H4 (cell line): Measurements from ENCODE around the gene TP53TG3C. TPM values are rescaled to one million over a fixed set of nuclear protein-coding genes. Genes with fewer than 3 reads are reported as not detected.
"Not testable (repeated sequence)": the region's sequence is repeated elsewhere in the genome, so short reads cannot be mapped to it uniquely, and the experiment has no call there.

Source experiments
- DNase-seq: peaks from one replicate; pipeline ENCODE4 v3.0.0-alpha.2; 2015; ENCODE audit warnings: low spot score
- total RNA-seq: library from RNA; depleted of rRNA; stranded (reverse); fragments of >200 nt; shearing (Covaris generic); gene quantifications from 2 replicates; pipeline ENCODE4 v1.2.3, GENCODE V29; 2014; rRNA removed

TP53TG3C gene, protein sequence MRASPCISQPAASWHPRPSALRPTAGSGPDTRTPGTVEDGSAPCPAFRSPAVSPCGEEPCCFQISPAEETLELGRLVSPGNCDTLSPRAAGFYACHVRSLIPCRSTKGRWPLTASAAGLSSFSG
- not detected in 2 replicates for total RNA-seq

DNA sequence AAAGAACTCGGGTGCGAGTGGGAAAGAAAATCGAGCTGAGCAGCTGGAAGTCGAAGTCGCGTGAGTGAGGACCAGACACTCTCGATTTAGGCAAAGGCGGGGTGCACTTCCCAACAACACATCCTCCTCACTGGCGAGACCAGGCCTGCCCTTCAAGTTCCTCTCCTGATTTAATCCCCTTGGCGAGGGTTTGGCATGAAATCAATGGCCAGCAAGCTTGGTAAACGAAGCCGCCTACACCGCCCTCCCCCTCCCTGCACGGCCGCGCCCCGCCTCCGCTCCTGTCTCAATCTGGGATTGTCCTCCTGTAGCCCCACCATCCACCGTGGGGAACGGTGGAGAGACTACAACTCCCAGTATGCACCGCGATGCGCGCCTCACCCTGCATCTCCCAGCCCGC is at the start of gene TP53TG3C:
Gene TP53TG3C, plus strand, starts transcription at position 301 of the 400 bp plus-strand sequence. Its CDS starts 68 bp downstream, at position 369.
- DNase-seq = not testable (repeated sequence)

Other genes starting within 250 kb of the TP53TG3C start
- not detected in 2 replicates for gene TP53TG3E, start 110.1 kb downstream of the TP53TG3C start, total RNA-seq
- not detected in 2 replicates for gene TP53TG3B, start 166.6 kb downstream of the TP53TG3C start, total RNA-seq